ENCODE data around the gene FAM20C.

Gene FAM20C

DNA sequence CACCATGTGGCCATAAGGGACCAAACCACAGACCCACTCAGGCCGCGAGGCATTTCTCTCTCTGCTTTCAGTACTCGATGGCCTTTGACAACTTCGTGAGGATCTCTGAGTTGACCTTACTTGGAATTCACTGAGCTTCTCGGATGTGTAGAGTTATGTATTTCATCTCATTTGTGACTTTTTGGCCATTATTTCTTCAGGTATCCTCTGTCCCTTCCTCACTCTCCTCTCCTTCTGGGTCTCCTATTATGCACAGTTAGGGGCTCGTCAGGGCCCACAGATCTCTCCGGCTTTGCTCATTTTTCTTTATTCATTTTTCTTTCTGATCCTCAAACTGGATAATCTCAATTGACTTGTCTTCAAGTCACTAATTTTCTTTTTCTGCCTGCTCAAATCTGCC is 81.0 kb downstream of the FAM20C start:
- no peak for DNase-seq (ENCODE audit: low read depth)

DNA sequence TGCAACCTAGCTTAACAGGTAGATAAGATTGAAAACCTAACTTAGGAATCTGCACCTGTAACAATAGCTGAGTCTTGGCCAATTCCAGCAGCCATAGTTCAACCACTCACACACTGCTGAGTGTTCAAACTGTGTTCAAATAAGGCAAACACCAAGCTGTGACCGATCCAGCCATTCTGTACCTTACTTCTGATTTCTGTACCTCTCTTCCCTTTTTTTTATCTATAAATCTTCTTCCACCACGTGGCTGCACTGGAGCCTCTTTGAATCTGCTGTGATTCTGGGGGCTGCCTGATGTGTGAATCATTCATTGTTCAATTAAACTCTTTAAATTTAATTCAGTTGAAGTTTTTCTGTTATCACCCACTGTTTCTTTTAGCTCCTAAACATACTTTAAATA is 81.9 kb downstream of the FAM20C start:
- DNase-seq (ENCODE audit: low read depth): no peak

DNA sequence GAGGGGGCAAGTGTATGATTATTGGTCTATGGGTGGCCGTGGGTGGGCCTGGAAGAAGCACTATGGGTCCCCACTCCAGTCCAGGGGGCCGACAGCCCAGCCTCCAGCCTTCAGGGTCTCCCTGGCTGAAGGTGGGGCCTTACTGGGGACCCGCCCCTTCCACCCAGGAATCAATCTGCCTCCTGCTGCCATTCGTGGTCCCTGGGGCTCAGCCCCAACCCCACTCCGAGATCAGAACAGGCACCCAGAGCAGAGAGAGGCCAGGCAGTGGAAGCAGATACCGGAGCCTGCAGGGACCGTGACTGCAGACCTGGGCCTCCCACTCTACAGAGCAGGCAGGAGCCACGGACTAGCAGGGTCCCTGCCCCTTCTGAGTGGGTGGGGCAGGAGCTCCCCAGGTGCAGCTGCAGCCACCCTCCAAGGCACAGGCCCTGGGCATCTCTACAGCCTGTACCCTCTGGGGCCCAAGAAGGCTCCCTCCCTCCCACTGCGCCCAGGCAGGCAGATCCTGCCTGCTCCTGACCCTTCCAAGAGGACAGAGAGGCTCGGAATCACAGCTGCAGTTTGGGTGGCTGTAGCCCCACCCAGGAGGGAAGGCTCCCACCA is 84.0 kb downstream of the FAM20C start:
- no peak for DNase-seq (ENCODE audit: low read depth)

DNA sequence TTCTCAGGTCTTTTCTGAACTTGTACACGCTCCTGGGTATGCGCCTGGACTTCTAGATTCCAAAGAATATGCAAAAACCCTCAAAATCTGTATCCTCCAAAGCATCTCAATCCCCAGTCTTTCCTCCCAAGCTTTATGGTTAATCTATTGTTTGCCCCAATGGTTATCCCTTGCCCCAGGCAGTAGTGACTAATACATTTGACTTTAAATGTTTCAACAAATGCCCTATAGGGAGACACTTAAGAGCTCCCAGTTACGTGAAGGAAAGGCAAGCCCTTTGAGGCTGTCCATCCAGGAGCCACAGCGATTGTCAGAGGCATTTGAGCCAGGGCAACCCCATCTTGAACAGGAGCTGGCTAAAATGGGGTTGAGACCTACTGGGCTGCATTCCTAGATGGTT is 84.9 kb downstream of the FAM20C start:
- no peak for DNase-seq (ENCODE audit: low read depth)

DNA sequence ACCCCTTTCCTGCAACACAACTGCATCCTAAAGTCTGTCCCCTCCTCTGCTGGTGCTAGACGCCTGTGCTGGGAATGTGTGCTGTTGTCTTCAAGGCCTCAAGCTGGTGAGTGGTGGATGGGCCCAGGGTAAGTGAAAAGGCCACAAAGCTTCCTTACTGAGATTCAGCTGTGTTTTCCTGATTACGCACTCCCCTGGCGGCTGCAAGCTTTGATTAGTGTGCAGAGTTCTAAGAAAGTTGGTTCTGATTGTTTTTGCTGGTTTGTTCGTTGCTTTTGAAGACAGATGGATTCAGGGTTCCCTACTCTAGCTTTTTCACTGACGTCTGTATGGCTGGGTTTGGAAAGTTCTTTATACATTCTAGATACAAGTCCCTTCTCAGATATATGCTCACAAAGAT is 85.7 kb downstream of the FAM20C start:
- DNase-seq (ENCODE audit: low read depth): no peak

DNA sequence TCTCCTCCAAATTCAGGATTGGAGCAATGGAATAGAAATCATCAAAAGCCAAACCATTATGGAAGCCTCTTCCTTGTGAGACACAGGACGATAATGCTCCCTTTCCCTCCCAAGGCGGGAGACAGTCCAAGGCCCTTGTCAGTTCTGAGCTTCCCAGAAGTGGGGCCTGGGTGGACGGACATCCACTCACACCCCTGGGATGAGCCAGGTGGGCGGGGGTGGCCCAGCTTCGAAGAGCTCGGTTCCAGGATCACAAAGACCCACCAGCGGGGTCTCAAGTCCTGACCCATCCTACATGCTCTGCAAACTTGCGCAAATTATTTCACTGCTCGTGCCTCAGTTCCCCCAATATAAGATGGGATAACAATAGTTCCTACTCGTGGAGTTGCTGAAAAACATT is 87.5 kb downstream of the FAM20C start:
- DNase-seq (ENCODE audit: low read depth): no peak

DNA sequence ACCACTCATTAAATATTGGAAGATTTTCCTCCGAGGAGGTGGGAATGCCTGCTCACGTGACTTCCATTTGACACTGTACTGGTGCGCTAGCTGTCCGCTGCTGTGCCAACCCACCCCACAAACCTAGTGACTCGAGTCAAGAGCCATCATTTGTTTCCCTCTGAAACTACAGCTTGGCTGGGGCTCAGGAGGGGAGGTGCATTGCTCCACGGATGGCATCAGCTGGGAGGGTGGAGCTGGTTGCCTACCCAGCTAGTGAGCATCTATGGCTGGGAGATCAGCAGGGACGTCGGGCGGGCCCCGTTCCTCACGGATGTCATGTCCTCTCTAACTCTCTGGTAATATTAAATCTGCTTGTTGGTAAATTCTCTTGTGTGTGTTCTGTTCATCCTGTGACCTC is 88.1 kb downstream of the FAM20C start:
- DNase-seq (ENCODE audit: low read depth): no peak

DNA sequence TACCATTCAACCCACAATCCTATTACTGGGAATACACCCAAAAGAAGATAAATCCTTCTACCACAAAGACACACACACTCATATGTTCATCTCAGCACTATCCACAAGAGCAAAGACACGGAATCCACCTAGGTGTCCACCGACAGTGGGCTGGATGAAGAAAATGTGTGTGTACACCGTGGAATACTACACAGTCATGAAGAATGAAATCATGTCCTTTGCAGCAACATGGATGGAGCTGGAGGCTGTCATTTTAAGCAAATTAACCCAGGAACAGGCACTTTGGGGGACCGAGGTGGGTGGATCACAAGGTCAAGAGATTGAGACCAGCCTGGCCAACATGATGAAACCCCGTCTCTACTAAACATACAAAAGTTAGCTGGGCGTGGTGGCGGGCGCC is 89.3 kb downstream of the FAM20C start:
- no peak for DNase-seq (ENCODE audit: low read depth)

DNA sequence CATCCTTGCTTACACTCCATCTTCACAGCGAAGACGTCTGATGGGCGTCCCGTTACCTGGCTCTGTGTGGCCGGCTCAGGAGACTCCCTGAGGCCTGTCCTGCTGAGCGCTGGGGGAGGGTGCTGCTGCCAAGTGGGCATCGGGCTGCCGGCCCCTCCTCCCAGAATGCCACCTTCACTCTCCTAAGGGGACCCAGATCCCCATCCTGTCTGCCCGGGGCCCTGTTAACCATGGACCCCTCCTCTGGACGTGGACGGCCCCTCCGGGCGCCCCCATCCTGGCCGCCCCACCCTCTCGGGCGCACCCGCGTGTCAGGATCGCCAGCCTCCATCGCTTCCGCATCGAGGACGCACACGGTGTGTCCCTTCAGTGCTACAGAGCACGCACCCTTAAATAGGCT is 90.2 kb downstream of the FAM20C start:
- no peak for DNase-seq (ENCODE audit: low read depth)

DNA sequence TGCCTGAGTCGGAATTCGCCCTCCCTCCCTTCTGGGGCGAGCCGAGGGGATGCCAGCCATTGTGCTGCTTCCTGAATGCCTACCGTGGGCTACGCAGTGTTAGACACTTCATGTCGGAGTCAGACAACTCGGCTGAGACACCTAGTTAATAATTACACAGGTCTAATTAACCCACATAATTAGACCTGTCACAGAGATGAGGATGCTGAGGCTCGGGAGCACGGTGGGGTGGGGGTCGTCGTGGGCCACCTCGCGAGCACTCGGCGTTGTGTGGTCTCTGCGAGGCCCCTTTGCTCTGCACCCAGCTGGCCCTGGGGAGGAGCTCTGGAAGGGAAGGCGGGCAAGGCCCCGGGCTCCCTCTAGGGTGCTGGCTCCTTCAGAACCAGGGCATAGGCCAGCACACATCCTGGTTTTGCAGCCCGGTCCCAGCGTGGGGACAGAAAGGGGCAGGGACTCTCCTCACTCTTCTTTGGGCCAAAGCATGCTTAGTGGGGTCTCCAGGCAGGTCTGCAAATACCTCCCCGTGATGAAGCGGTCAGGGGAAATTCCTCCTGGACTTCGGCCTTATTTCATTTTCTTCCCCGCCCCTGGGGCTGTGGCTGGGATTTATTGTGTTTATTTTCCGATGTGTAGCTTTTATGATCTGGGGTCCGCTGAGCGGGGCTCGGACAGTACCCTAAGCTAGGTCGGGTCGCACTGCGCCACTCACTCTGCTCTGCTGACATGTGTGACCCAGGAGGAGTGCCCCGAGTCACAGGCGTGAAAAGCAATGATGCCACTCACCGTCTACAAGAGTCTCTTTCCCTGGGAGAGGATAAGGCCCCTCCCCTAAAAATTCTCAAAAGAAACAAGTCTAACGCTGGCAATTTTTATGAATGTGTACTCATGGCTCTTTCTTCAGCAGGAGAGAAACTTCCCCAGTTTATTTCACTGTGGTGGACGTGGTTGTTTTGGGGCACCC is 92.7 kb downstream of the FAM20C start:
- DNase-seq (ENCODE audit: low read depth): no peak

DNA sequence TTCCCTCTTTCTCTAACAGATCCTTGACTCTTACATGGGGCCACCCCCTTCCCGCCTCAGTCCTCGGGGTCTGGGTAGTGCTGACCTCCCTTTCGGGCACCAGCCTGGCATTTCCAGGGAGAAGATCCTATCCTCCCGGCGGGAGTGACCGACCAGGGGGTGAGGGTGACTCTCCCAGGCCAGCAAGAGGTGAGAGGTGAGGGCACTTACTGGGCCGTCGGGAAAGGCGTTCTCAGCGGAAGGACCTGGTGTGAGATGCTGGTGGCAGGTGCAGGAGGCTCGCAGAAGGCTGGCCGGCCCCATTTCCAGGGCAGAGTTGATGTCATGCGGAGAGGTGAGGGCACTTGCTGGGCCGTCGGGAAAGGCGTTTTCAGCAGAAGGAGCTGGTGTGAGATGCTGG is 93.4 kb downstream of the FAM20C start:
- DNase-seq (ENCODE audit: low read depth): no peak

DNA sequence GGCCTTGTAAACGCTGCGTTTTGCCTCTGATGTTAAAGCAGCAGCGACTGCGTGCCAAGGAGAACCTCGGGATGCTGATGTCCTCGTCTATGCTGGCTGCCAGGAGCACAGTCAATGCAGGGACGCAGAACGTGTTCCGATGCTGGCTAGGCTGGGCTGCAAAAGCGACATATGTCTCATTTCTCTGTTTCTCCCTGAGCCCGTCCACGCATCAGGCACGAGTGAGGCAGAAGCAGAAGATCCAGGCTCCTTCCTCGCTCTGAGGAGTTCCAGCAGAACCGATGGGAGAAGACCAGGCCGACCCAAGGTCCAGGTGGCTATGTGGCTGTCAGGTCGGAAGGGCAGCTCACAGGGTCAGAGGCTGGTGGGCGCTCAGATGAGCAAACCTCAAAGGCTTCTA is 93.9 kb downstream of the FAM20C start:
- DNase-seq (ENCODE audit: low read depth): no peak

DNA sequence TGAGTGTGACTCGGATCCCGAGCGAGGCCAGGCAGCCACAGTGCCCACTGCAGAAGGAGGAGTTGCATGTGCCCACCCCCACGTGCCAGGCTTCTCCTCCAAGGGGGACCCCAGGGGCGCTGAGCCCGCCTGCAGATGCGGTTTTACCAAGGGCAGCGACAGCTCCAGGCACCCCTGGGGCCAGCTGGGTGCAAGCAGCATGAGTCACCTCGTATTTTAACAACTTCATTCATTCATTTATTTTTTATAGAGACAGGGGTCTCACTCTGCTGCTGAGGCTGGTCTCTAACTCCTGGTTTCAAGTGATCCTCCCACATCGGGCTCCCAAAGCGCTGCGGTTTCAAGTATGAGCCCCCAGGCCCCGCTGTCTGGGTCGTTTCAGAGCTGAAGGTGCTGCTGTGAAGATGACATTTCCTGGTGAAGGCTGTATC is 96.3 kb downstream of the FAM20C start:
- DNase-seq (ENCODE audit: low read depth): no peak

DNA sequence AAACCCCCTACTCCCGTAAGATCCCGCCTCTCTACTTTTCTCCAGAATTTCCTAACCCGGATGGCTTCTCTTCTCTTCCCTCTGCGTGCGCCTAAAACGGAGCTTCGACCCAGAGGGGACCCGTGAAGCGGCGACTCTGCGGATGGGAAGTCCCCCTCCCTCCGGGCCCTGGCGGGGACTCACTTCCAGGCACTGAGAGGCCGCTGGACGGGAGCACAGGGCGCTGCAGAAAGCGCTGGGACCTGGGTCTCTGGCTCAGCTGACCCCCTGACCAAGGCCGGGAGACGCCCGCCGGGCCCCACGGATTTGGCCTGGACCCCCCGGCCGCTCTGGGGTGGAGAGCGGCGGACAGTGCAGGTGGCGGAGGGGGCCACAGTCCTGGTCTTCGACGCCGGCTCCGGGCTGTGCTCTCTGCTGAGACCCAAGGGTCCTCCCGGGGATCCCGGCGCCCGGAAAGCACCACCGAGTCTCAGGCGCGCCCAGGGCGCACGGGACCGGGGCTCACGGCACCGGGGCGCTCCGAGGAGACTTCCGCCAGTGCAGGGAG is 96.9 kb downstream of the FAM20C start:
- no peak for DNase-seq (ENCODE audit: low read depth)

DNA sequence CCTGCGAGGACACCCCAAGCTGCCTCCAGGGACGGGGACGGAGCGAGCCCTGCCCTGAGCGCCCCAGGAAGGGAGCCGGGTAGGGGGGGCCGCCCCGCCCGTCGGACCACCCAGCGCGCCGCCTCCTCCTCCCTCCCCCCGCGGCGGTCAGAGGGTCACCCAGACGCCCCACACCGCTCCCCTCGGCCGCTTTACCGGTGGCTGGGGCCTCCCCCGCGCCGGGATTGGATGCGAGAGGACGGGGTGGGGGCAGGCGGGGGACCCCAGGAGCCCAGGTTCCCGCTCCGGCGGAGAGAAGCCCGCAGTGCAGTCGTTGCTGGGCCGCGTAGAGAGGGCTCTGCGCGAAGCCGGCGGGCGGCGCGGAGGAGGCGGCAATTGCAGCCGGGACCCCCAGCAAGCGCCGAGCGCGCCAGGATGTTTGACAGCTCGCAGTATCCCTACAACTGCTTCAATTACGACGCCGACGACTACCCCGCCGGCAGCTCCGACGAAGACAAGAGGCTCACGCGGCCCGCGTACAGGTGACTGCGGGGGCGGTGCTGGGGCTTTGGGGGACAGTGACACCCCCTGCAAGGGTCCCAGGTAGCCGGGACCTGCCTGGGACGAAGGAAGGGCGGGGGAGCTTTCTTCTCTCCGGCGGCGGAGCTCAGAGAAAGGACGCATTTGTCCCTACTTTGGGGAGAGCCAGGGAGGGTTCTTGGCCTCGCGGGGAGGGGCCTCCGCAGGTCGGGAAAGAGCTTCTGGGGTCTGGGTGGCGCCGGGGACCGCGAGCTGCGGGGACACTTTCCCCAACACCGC is 97.6 kb downstream of the FAM20C start, which contains the start of gene FOXL3:
TSS of gene FOXL3 (plus strand) at position 415 of the 798 bp plus-strand sequence. CDS start at position 415, 0 bp downstream.
- no peak for DNase-seq (ENCODE audit: low read depth)

DNA sequence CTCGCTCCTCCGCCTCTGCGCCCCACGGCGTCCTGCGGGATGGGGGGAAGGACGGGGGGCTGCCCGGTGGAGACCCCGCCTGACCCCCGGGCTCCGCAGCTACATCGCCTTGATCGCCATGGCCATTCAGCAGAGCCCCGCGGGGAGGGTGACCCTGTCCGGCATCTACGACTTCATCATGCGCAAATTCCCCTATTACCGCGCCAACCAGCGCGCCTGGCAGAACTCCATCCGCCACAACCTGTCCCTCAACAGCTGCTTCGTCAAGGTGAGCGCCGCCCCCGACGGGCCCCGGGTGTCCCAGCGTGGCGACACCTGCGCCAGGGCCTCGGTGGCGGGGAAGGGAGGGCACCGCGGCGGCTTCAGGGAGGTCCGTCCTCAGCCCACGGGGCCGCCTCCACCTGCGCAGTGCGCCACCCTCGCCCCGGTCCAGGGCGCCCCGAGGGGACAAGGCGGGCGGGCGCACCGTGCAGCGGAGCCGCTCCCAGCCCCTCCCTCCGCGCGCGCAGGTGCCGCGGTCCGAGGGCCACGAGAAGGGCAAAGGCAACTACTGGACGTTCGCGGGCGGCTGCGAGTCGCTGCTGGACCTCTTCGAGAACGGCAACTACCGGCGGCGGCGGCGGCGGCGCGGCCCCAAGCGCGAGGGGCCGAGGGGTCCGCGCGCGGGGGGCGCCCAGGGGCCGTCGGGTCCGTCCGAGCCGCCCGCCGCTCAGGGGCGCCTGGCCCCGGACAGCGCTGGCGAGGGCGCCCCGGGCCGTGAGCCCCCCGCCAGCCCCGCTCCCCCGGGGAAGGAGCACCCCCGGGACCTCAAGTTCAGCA is 98.4 kb downstream of the FAM20C start:
- DNase-seq (ENCODE audit: low read depth): no peak

DNA sequence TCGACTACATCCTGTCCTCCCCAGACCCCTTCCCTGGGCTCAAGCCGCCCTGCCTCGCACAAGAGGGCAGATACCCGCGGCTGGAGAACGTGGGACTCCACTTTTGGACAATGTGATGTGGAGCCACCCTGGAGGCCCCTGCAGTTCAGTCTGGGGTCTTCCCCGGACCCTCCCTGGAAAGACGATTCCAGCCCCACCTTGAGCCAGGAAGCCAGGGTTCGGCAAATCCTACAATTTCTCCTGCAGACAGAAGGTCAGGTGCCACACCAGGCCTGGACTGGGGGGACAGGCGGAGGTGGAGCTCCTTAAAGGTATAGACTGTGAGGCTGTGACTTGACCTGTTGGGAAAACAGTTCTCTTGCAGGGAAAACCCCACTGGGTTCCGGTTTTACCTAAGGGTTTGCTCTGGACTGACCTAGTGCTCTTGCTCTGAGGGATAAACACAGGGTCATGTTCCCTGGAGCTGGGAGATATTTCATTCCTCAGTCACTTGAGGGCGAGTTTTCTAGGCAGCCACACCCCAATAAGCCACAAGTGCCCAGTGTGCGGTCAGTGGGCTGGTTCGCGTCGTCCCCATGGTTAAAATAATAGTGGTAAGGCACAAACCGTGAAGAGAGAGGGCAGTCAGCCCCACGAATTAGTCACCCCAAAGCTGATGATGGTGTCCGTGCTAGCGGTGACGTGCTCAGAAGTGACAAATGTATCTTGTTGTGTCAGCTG is 99.2 kb downstream of the FAM20C start:
- no peak for DNase-seq (ENCODE audit: low read depth)

DNA sequence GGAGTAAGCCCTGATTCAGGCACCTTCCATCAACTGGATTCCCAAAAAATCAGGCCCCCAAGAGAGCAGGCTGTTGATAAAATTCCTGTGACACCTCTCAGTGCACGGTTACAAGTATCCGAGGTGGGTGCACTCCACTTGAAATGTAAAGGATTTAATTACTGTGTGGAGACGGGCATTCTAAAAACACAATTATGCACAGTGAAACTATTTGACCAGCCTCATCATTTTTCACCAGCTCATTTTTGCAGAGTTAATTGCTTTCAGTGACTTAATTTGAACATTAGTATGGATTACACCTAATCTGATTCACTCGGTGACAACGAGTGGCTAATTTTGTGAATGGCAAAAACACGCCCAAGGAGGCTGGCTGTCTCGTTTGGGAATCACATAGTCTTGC is 99.9 kb downstream of the FAM20C start:
- no peak for DNase-seq (ENCODE audit: low read depth)

DNA sequence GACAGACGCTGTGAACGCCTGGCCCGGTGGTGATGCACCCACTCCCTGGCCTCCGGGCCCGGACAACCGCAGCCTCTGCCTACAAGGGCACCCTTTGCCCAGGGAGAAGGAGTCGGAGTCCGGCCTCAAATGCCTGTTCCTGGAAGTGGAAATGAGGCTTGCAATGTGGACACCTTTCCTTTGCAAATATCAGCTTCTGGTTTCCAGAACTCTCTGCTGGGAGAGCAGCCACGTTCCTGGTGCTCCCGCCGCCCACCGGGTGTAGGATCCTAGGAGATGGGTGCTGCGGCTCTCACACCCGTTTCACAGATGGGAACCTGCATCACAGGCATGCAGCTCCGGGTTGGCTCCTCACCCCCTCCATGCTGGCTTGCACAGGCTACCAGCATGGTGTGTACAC is 100.5 kb downstream of the FAM20C start:
- DNase-seq (ENCODE audit: low read depth): no peak

DNA sequence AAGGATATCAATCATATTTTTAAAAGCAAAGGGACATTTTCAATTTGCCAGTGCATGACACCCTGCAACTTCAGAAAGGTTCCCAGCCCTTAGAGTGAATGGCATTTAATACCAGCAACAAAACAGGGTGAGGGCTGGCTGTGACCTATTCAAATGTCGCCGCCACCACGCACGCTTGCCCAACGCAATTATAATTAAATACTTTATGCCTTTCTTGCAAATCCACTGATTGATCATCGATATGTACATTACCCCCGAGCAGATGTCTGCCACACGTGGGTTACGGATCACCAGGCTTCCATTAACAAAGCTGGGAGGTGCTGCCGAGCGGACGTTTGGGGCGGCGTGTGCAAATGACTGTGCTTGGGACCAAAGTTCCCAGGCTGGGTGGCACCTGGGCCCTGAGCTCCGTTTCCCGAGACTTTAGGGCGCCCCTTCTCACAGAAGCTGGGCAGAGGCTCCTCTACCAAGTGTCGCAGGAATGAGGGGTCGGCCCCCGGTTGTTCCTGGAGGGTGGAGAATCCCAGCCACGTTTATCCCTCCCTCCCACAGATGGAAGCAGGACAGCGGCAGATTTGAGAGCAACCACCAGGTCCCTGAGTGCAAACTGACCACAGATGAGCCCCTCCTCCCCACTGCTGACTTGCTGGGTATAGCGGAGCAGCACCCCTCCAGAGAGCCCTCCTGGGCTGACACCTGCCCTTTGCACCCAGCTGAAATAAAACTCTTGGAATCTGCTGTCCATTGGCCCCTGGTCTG is 101.5 kb downstream of the FAM20C start:
- no peak for DNase-seq (ENCODE audit: low read depth)
